GM12878 (cell line): Measurements from ENCODE around the gene PLEKHA7. TPM values are rescaled to one million over a fixed set of nuclear protein-coding genes. Genes with fewer than 3 reads are reported as not detected.
A peak's percentile ranks its signal among the peaks of the same experiment; 100 is the strongest.

Source experiments
- ATAC-seq: fragments of 200-7000 bp; cut with Tn5 transposase; 3 replicates; pipeline ENCODE4 v1.9.1; 2020; ENCODE audit warnings: mild to moderate bottlenecking, moderate library complexity
- BruUV-seq: library from RNA; stranded (reverse); fragments of 400-500 nt; replicated peaks from 2 replicates; lab custom pipeline; 2021; lab: Mats Ljungman, UMichigan
- CTCF ChIA-PET: fragments of 300-600 bp; sonication (Branson Sonifier 250); formaldehyde crosslinking; extraction: SDS; loops from one replicate; lab custom pipeline; 2021; ENCODE audit warnings: inconsistent platforms; lab: Yijun Ruan, JAX
- POLR2A ChIA-PET: fragments of 350-600 bp; formaldehyde crosslinking; extraction: SDS; loops from one replicate; lab custom pipeline; 2021; ENCODE audit warnings: inconsistent platforms; lab: Charles Lee
- RAD21 ChIA-PET: fragments of 300-600 bp; sonication (Branson Sonifier 250); formaldehyde crosslinking; loops from one replicate; lab custom pipeline; 2023; ENCODE audit warnings: antibody characterized with exemption; ENCODE audit not compliant: unreplicated experiment; lab: Charles Lee
- SMC1A ChIA-PET: fragments of 300-600 bp; sonication (Branson Sonifier 250); formaldehyde crosslinking; loops from one replicate; lab custom pipeline; 2023; ENCODE audit not compliant: unreplicated experiment, uncharacterized antibody; lab: Charles Lee
- DNase-seq: peaks from one replicate; pipeline ENCODE4 v3.0.0-alpha.2; 2011; ENCODE audit warnings: low read depth, low spot score
- FAIRE-seq: peaks from 3 replicates; lab custom pipeline; 2011; peaks lifted over from hg19 to GRCh38; lab: Jason Lieb, UNC
- H2AFZ ChIP-seq: 2 replicates; pipeline ENCODE4 v1.6.0; 2011; ENCODE audit warnings: low read depth, low read length, control low read depth; ENCODE audit not compliant: control insufficient read depth
- H3K27ac ChIP-seq: 2 replicates; pipeline ENCODE4 v1.5.1; 2011; ENCODE audit warnings: control low read depth; ENCODE audit not compliant: control insufficient read depth, insufficient read depth
- H3K27me3 ChIP-seq, 2 experiments: replicated peaks in 1 of 2; 2 replicates each; pipeline versions ENCODE4 v1.6.0 to v1.6.1; 2011; ENCODE audit warnings: low read length in 1 of 2; ENCODE audit not compliant: control insufficient read depth in 2 of 2, insufficient read depth in 2 of 2
- H3K36me3 ChIP-seq, 2 experiments: 2 replicates each; pipeline ENCODE4 v1.5.1; 2011; ENCODE audit warnings: low read length in 1 of 2; ENCODE audit not compliant: control insufficient read depth in 2 of 2, insufficient read depth in 2 of 2
- H3K4me1 ChIP-seq: 2 replicates; pipeline ENCODE4 v1.6.1; 2011; ENCODE audit warnings: mild to moderate bottlenecking, low read length, moderate library complexity, mixed read lengths; ENCODE audit not compliant: control insufficient read depth, insufficient read depth
- H3K4me2 ChIP-seq: 2 replicates; pipeline ENCODE4 v1.6.0; 2011; ENCODE audit warnings: control low read depth; ENCODE audit not compliant: control insufficient read depth, insufficient read depth
- H3K4me3 ChIP-seq: fragments of 200-600 bp; sonication (generic); 2 replicates; pipeline ENCODE4 v1.5.1; 2016
- H3K79me2 ChIP-seq: 2 replicates; pipeline ENCODE4 v1.6.0; 2011; ENCODE audit warnings: low read length; ENCODE audit not compliant: control insufficient read depth, insufficient read depth
- H3K9ac ChIP-seq: 2 replicates; pipeline ENCODE4 v1.8.0; 2011; ENCODE audit warnings: low read length, control low read depth, mixed read lengths; ENCODE audit not compliant: control insufficient read depth, insufficient read depth
- H3K9me3 ChIP-seq: replicated peaks from 3 replicates; pipeline ENCODE4 v1.5.1; 2011; ENCODE audit warnings: mild to moderate bottlenecking, low read length; ENCODE audit not compliant: control insufficient read depth, insufficient read depth
- H4K20me1 ChIP-seq: 2 replicates; pipeline ENCODE4 v1.6.0; 2011; ENCODE audit not compliant: control insufficient read depth, insufficient read depth
- BACH1 ChIP-seq: fragments of 450-650 bp; IDR thresholded peaks from 2 replicates; pipeline ENCODE4 v1.6.1; 2017; ENCODE audit warnings: mild to moderate bottlenecking, borderline replicate concordance
- BRCA1 ChIP-seq: IDR thresholded peaks from 2 replicates; pipeline ENCODE4 v1.6.1; 2011; ENCODE audit warnings: low read depth, low read length, improper control_type of control experiment
- DPF2 ChIP-seq: fragments of 450-650 bp; IDR thresholded peaks from 2 replicates; pipeline ENCODE4 v1.6.1; 2017; ENCODE audit warnings: mild to moderate bottlenecking
- EZH2 ChIP-seq: IDR thresholded peaks from 2 replicates; pipeline ENCODE4 v1.6.1; 2012; ENCODE audit warnings: low read depth, mild to moderate bottlenecking, control low read depth, inconsistent platforms, low read length, borderline replicate concordance; ENCODE audit not compliant: control insufficient read depth
- FOXM1 ChIP-seq: IDR thresholded peaks from 2 replicates; pipeline ENCODE4 v1.6.1; 2012; ENCODE audit warnings: low read depth, mild to moderate bottlenecking, inconsistent platforms, low read length, moderate library complexity
- GABPA ChIP-seq: IDR thresholded peaks from 2 replicates; pipeline ENCODE4 v1.6.1; 2014; ENCODE audit warnings: antibody characterized with exemption, low read depth, mild to moderate bottlenecking, inconsistent platforms
- IKZF1 ChIP-seq: fragments of 450-650 bp; conservative IDR thresholded peaks from 2 replicates; pipeline ENCODE4 v1.6.1; 2017; ENCODE audit warnings: antibody characterized with exemption, mild to moderate bottlenecking
- KDM1A ChIP-seq: fragments of 200-600 bp; sonication (generic); IDR thresholded peaks from 2 replicates; pipeline ENCODE4 v1.6.1; 2016; ENCODE audit warnings: borderline replicate concordance
- MYC ChIP-seq: IDR thresholded peaks from 2 replicates; pipeline ENCODE4 v1.6.1; 2011; ENCODE audit warnings: mild to moderate bottlenecking, low read length, moderate library complexity, inconsistent platforms; ENCODE audit not compliant: insufficient read depth, insufficient replicate concordance, insufficient read length, severe bottlenecking
- POU2F2 ChIP-seq: IDR thresholded peaks from 3 replicates; pipeline ENCODE4 v1.6.1; 2011; ENCODE audit warnings: low read depth, mild to moderate bottlenecking, low read length, borderline replicate concordance
- RAD51 ChIP-seq: fragments of 450-650 bp; IDR thresholded peaks from 2 replicates; pipeline ENCODE4 v1.6.1; 2016; ENCODE audit warnings: moderate library complexity, mild to moderate bottlenecking, inconsistent platforms
- SREBF2 ChIP-seq: IDR thresholded peaks from 2 replicates; pipeline ENCODE4 v1.6.1; 2012; ENCODE audit warnings: mild to moderate bottlenecking, low read length
- ZBED1 ChIP-seq: IDR thresholded peaks from 2 replicates; pipeline ENCODE4 v1.6.1; 2016; ENCODE audit warnings: borderline replicate concordance
- ZNF217 ChIP-seq: fragments of 450-650 bp; IDR thresholded peaks from 2 replicates; pipeline ENCODE4 v1.6.1; 2017; ENCODE audit warnings: antibody characterized with exemption, mild to moderate bottlenecking
- ZNF24 ChIP-seq: fragments of 450-650 bp; IDR thresholded peaks from 2 replicates; pipeline ENCODE4 v1.6.1; 2017; ENCODE audit warnings: antibody characterized with exemption, mild to moderate bottlenecking
- WGBS: methylation state at CpG from one replicate; pipeline ENCODE4 v1.1.6; 2016; ENCODE audit warnings: low lambda C conversion rate; ENCODE audit not compliant: insufficient replicate concordance, insufficient coverage; ENCODE audit errors: missing lambda C conversion rate; 5-methylcytosine and 5-hydroxymethylcytosine counted together
- in situ Hi-C: fragments of 300-500 bp; cut with MboI; formaldehyde crosslinking; loops from 9 replicates; pipeline ENCODE4 v1.14.3; 2018; ENCODE audit warnings: mixed read lengths
- intact Hi-C: fragments of 100-400 bp; cut with micrococcal nuclease; formaldehyde crosslinking; loops from one replicate; pipeline ENCODE4 v1.14.2; 2022; ENCODE audit not compliant: unreplicated experiment
- polyA plus RNA-seq, 11 experiments: library from polyadenylated mRNA; depleted of rRNA in 4 of 11; unstranded in 6 of 11; stranded (reverse) in 5 of 11; fragments of >200 nt; fragmentation: Nextera tagmentation in 4 of 11; fragmentation: Illumina TruSeq in 1 of 11; extraction: Ambion mirVana in 4 of 11; extraction: Trizol in 1 of 11; gene quantifications; 1 replicate in 1 of 11; 2 replicates in 10 of 11; pipeline versions ENCODE4 v1.2.1 to v1.2.3, GENCODE V29; 2011 to 2016; ENCODE audit warnings: inconsistent platforms in 2 of 11, missing spikeins in 2 of 11, low read depth in 1 of 11
- total RNA-seq, 4 experiments: library from RNA; depleted of rRNA in 3 of 4; stranded (reverse); fragments of >200 nt in 3 of 4; fragmentation: Illumina TruSeq in 1 of 4; extraction: Trizol in 1 of 4; gene quantifications; 2 replicates each; pipeline versions ENCODE4 v1.2.1 to v1.2.3, GENCODE V29; 2013 to 2021
- TF ChIP-seq, protein P1 (sequence below): fragments of 450-650 bp; conservative IDR thresholded peaks from 2 replicates; pipeline ENCODE4 v1.6.1; 2017; ENCODE audit warnings: mild to moderate bottlenecking, moderate library complexity
- TF ChIP-seq, protein P2 (sequence below): IDR thresholded peaks from 2 replicates; pipeline ENCODE4 v1.6.1; 2012; ENCODE audit warnings: low read depth, low read length, improper control_type of control experiment
- TF ChIP-seq, protein P3 (sequence below): fragments of 450-650 bp; IDR thresholded peaks from 2 replicates; pipeline ENCODE4 v1.6.1; 2017; ENCODE audit warnings: mild to moderate bottlenecking, moderate library complexity

PLEKHA7 gene
- total and polyA plus RNA-seq, 10 of the 15 experiments (the other 5 are each of a cell fraction or from before 2014, with no cell fraction given): 0.45 to 5.3 (median 2.1) TPM

DNA sequence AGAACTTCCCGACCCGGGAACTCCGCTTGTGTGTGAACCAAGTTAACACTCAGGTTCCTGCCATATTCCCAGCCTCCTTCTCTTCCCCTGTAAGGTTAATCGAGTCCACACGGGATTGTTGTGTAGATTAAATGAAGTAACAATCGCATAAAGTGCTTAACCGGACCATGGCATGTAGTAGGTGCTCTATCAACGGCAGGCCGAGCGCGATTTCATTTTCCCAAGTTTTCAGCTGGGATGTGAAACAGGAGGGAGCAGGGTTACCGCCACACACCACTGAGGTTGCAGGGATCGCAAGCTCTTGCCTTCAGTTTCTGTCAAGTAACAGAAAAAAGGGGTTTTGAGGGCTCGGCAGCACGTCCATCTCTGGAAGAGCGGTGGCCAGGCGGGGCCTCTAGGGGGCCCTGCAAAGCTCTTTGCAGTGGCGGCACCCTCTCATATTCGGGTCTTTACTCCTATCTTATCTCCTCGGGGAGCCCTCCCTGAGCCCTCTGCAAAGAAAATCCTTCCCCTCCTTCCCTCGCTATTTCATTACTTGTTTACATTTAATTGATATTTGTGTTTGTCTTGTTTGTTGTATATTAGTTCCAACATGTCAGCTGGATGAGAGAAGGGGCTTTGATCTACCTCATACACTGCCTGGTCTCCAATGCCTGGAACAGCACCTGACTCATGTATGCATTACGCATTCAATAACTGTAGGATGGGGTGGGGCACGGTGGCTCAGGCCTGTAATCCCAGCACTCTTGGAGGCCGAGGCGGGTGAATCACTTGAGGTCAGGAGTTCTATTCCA is 816 bp upstream of the PLEKHA7 start:
- in situ Hi-C loops: no loop called here
- intact Hi-C loops: no loop called here
- SMC1A ChIA-PET: no interaction called here
- 26% methylated on average over 25 of the region's 25 CpGs for WGBS
- peak overlapping the region; percentile 84 for H3K4me2 ChIP-seq
- RAD21 ChIA-PET: no interaction called here
- no peaks in the 10 kb centered on the region for H3K36me3 ChIP-seq
- no peak for DNase-seq
- no peaks in the 10 kb centered on the region for H3K4me1 ChIP-seq
- no peak for FAIRE-seq
- H3K79me2 ChIP-seq: no peaks in the 10 kb centered on the region
- no peaks in the 10 kb centered on the region for H4K20me1 ChIP-seq
- peak; percentile 38; the same call in 2 of the 3 replicates for ATAC-seq
- peaks cover 7 to 15% of the 10 kb centered on the region in 2 experiments for H3K27me3 ChIP-seq
- H3K9ac ChIP-seq: peak overlapping the region; percentile 20; the same call in 1 of the 2 replicates
- POLR2A ChIA-PET: no interaction called here
- no TSS peak for BruUV-seq
- H3K27ac ChIP-seq: no peak overlapping the region
- CTCF ChIA-PET: interaction anchor here (0.6 to 1.0 kb wide), 4 partner anchors 10 to 207 kb away, joined by 3 read pairs; no protein-coding TSS in a partner anchor
- H3K4me3 ChIP-seq: peak overlapping the region; percentile 49; the same call in 1 of the 2 replicates
- H3K9me3 ChIP-seq: no peaks in the 10 kb centered on the region
- H2AFZ ChIP-seq: peak overlapping the region; percentile 71
- TF ChIP-seq ZBED1 (no peak), ZNF24 (no peak), GABPA (no peak), POU2F2 (no peak), RAD51 (no peak), MYC (no peak), SREBF2 (no peak), EZH2 (0 out of 2 replicates have a peak, but pooled peaks have one; percentile 81), IKZF1 (no peak), KDM1A (no peak), FOXM1 (no peak), BRCA1 (no peak), BACH1 (no peak), DPF2 (no peak), ZNF217 (no peak)
- TF ChIP-seq, protein P1, sequence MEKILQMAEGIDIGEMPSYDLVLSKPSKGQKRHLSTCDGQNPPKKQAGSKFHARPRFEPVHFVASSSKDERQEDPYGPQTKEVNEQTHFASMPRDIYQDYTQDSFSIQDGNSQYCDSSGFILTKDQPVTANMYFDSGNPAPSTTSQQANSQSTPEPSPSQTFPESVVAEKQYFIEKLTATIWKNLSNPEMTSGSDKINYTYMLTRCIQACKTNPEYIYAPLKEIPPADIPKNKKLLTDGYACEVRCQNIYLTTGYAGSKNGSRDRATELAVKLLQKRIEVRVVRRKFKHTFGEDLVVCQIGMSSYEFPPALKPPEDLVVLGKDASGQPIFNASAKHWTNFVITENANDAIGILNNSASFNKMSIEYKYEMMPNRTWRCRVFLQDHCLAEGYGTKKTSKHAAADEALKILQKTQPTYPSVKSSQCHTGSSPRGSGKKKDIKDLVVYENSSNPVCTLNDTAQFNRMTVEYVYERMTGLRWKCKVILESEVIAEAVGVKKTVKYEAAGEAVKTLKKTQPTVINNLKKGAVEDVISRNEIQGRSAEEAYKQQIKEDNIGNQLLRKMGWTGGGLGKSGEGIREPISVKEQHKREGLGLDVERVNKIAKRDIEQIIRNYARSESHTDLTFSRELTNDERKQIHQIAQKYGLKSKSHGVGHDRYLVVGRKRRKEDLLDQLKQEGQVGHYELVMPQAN: no peak
- TF ChIP-seq, protein P2, sequence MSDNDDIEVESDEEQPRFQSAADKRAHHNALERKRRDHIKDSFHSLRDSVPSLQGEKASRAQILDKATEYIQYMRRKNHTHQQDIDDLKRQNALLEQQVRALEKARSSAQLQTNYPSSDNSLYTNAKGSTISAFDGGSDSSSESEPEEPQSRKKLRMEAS: no peak
- TF ChIP-seq, protein P3, sequence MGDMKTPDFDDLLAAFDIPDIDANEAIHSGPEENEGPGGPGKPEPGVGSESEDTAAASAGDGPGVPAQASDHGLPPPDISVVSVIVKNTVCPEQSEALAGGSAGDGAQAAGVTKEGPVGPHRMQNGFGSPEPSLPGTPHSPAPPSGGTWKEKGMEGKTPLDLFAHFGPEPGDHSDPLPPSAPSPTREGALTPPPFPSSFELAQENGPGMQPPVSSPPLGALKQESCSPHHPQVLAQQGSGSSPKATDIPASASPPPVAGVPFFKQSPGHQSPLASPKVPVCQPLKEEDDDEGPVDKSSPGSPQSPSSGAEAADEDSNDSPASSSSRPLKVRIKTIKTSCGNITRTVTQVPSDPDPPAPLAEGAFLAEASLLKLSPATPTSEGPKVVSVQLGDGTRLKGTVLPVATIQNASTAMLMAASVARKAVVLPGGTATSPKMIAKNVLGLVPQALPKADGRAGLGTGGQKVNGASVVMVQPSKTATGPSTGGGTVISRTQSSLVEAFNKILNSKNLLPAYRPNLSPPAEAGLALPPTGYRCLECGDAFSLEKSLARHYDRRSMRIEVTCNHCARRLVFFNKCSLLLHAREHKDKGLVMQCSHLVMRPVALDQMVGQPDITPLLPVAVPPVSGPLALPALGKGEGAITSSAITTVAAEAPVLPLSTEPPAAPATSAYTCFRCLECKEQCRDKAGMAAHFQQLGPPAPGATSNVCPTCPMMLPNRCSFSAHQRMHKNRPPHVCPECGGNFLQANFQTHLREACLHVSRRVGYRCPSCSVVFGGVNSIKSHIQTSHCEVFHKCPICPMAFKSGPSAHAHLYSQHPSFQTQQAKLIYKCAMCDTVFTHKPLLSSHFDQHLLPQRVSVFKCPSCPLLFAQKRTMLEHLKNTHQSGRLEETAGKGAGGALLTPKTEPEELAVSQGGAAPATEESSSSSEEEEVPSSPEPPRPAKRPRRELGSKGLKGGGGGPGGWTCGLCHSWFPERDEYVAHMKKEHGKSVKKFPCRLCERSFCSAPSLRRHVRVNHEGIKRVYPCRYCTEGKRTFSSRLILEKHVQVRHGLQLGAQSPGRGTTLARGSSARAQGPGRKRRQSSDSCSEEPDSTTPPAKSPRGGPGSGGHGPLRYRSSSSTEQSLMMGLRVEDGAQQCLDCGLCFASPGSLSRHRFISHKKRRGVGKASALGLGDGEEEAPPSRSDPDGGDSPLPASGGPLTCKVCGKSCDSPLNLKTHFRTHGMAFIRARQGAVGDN: no peak
